Stomach (tissue), 9 donors: ENCODE data around the gene BHLHA9. TPM values are rescaled to one million over a fixed set of nuclear protein-coding genes. Genes with fewer than 3 reads are reported as not detected.

ENCODE experiments used
- DNase-seq, 2 donors: peaks; one replicate each; pipeline versions ENCODE4 v3.0.0 to v3.0.0-alpha.2; 2013 to 2019
- H3K27ac ChIP-seq, 5 donors: fragments of 200-600 bp in 4 of 5; sonication (generic) in 4 of 5; one replicate each; pipeline ENCODE4 v1.5.1; 2013 to 2019; ENCODE audit warnings: mild to moderate bottlenecking in 1 of 5, moderate library complexity in 1 of 5
- H3K27me3 ChIP-seq, 3 donors: fragments of 200-600 bp; sonication (generic); one replicate each; pipeline ENCODE4 v1.5.1; 2017 to 2019; ENCODE audit warnings: mixed run types in 1 of 3
- H3K36me3 ChIP-seq, 4 donors: fragments of 200-600 bp; sonication (generic); 1 replicate in 3 of 4; 2 replicates in 1 of 4; pipeline ENCODE4 v1.5.1; 2016 to 2019
- H3K4me1 ChIP-seq, 4 donors: fragments of 200-600 bp; sonication (generic); one replicate each; pipeline ENCODE4 v1.5.1; 2016 to 2019
- H3K4me3 ChIP-seq, 4 donors: fragments of 200-600 bp; sonication (generic) in 3 of 4; one replicate each; pipeline ENCODE4 v1.5.1; 2016 to 2019; ENCODE audit warnings: mild to moderate bottlenecking in 1 of 4
- H3K9me3 ChIP-seq, 4 donors: fragments of 200-600 bp; sonication (generic); one replicate each; pipeline ENCODE4 v1.5.1; 2016 to 2019
- CTCF ChIP-seq, 7 experiments: fragments of 450-650 bp in 4 of 7; fragments of 200-600 bp in 3 of 7; sonication (generic) in 3 of 7; IDR thresholded peaks; one replicate each; pipeline ENCODE4 v1.5.1; 2016 to 2019; ENCODE audit warnings: antibody characterized with exemption in 7 of 7, control low read depth in 2 of 7, mild to moderate bottlenecking in 1 of 7
- EP300 ChIP-seq: sonication (generic); formaldehyde crosslinking; IDR thresholded peaks from one replicate; pipeline ENCODE4 v1.6.1; 2017; ENCODE audit warnings: antibody characterized with exemption
- POLR2A ChIP-seq, 4 donors: fragments of 450-650 bp; IDR thresholded peaks; one replicate each; pipeline ENCODE4 v1.6.1; 2016; ENCODE audit warnings: antibody characterized with exemption in 4 of 4, control low read depth in 2 of 4, mild to moderate bottlenecking in 1 of 4, moderate library complexity in 1 of 4
- POLR2AphosphoS5 ChIP-seq, 3 donors: sonication (generic); formaldehyde crosslinking; IDR thresholded peaks; one replicate each; pipeline ENCODE4 v1.6.1; 2016; ENCODE audit warnings: antibody characterized with exemption in 3 of 3
- WGBS, 5 donors: extraction: QIAGEN DNeasy Blood & Tissue Kit in 3 of 5; methylation state at CpG; one replicate each; pipeline versions ENCODE4 v1.1.5 to v1.1.7; 2013 to 2018; 5-methylcytosine and 5-hydroxymethylcytosine counted together
- intact Hi-C: fragments of 100-400 bp; cut with DNase I; formaldehyde crosslinking; loops from one replicate; pipeline ENCODE4 v1.15.1; 2023; ENCODE audit warnings: low total_unique reads
- polyA plus RNA-seq, 3 donors: library from polyadenylated mRNA; stranded (reverse); fragments of 200-250 nt; gene quantifications; one replicate each; pipeline ENCODE4 v1.2.3, GENCODE V29; 2013
- total RNA-seq, 5 donors: library from RNA; depleted of rRNA; stranded (reverse); fragments of >200 nt; gene quantifications; one replicate each; pipeline versions ENCODE4 v1.1.0 to v1.2.3, GENCODE V29; 2014 to 2016
- donor health status: healthy with polysubstance abuse.
- donor health status: Bipolar disorder and iron deficiency.
- donor health status: healthy.

BHLHA9 gene
- total and polyA plus RNA-seq, 8 donors, result not detected

DNA sequence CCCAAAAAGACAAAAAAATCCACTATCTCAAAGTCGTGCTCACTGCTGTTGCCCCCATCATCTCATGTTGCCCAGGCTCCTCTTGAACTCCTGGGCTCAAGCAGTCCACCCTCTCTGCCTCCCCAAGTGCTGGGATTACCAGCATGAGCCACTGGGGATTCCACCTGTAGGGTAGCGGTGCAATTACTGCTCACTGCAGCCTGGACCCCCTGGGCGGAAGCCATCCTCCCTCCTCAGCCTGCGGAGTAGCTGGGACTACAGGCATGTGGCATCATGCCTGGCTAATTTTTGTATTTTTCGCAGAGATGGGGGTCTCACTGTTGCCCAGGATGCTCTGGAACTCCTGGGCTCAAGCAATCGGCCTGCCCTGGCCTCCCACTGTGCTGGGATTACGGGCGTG is 37.9 kb upstream of the BHLHA9 start:
- no peak overlapping the region for H3K27ac ChIP-seq
- no peaks in the 10 kb centered on the region for H3K36me3 ChIP-seq
- intact Hi-C loops, result no loop called here
- H3K4me3 ChIP-seq, result peak overlapping the region in 1 of 4 donors; percentile 6
- no peaks in the 10 kb centered on the region for H3K9me3 ChIP-seq
- WGBS, 5 donors, result 68 to 82% (median 77%) methylated on average over 8 of the region's 8 CpGs
- no peak for DNase-seq
- peaks cover 32 to 55% (median 39%) of the 10 kb centered on the region in 4 donors for H3K4me1 ChIP-seq
- no peak for TF ChIP-seq EP300
- TF ChIP-seq POLR2A (IDR thresholded peaks at IDR 0.05), result no peak
- no peak for TF ChIP-seq CTCF (IDR thresholded peaks at IDR 0.05)
- TF ChIP-seq POLR2AphosphoS5 (IDR thresholded peaks at IDR 0.05), result no peak
- peaks cover 6 to 56% (median 27%) of the 10 kb centered on the region in 3 donors for H3K27me3 ChIP-seq

GRCh38 chr17:1232786-1233185 is 37.5 kb upstream of the BHLHA9 start:
- H3K27ac ChIP-seq, result no peak overlapping the region
- peaks cover 31 to 50% (median 36%) of the 10 kb centered on the region in 4 donors for H3K4me1 ChIP-seq
- no peaks in the 10 kb centered on the region for H3K36me3 ChIP-seq
- no peak overlapping the region for H3K4me3 ChIP-seq
- no peak for DNase-seq
- WGBS, 5 donors, result 37 to 62% (median 45%) methylated on average over 6 to 11 of the region's 11 CpGs
- H3K27me3 ChIP-seq, result peaks cover 6 to 52% (median 27%) of the 10 kb centered on the region in 3 donors
- no peaks in the 10 kb centered on the region for H3K9me3 ChIP-seq
- TF ChIP-seq EP300, result no peak
- TF ChIP-seq POLR2AphosphoS5 (IDR thresholded peaks at IDR 0.05), result no peak
- TF ChIP-seq POLR2A (IDR thresholded peaks at IDR 0.05), result no peak
- no peak for TF ChIP-seq CTCF (IDR thresholded peaks at IDR 0.05)
- intact Hi-C loops, result no loop called here

- no peak for DNase-seq
- Histone ChIP-seq H3K27ac (no peak overlapping the region), H3K36me3 (no peaks in the 10 kb centered on the region), H3K27me3 (peaks cover 6 to 42% (median 17%) of the 10 kb centered on the region in 3 donors), H3K4me3 (no peak overlapping the region), H3K9me3 (no peaks in the 10 kb centered on the region), H3K4me1 (peaks cover 14 to 34% (median 20%) of the 10 kb centered on the region in 4 donors)
- intact Hi-C loops, result no loop called here
- WGBS, 5 donors, result 78 to 86% (median 84%) methylated on average over 4 of the region's 4 CpGs
- no peak for TF ChIP-seq CTCF (IDR thresholded peaks at IDR 0.05)
- TF ChIP-seq POLR2AphosphoS5 (IDR thresholded peaks at IDR 0.05), result no peak
- TF ChIP-seq EP300, result no peak
- TF ChIP-seq POLR2A (IDR thresholded peaks at IDR 0.05), result no peak
Observed at GRCh38 chr17:1234455-1234854, 35.8 kb upstream of the BHLHA9 start.

- Histone ChIP-seq H3K27me3 (peaks cover 0 to 35% (median 0%) of the 10 kb centered on the region in 3 donors), H3K27ac (no peak overlapping the region), H3K9me3 (no peaks in the 10 kb centered on the region), H3K36me3 (no peaks in the 10 kb centered on the region), H3K4me3 (no peak overlapping the region), H3K4me1 (peaks cover 0 to 4% (median 0%) of the 10 kb centered on the region in 4 donors)
- DNase-seq, result no peak
- TF ChIP-seq POLR2AphosphoS5 (IDR thresholded peaks at IDR 0.05) (no peak), EP300 (no peak), CTCF (IDR thresholded peaks at IDR 0.05) (no peak), POLR2A (IDR thresholded peaks at IDR 0.05) (no peak)
- 76 to 98% (median 96%) methylated on average over 6 of the region's 6 CpGs for WGBS, 5 donors
- intact Hi-C loops, result no loop called here
Observed at GRCh38 chr17:1237471-1237870, 32.8 kb upstream of the BHLHA9 start.
